Gastrocnemius medialis (tissue), 4 donors: ENCODE results near the gene AKR1B15. TPM values are rescaled to one million over a fixed set of nuclear protein-coding genes. Genes with fewer than 3 reads are reported as not detected.
A peak's percentile ranks its signal among the peaks of the same experiment; 100 is the strongest.

Experiments
- ATAC-seq, 2 donors: fragments of 150-250 bp; one replicate each; pipeline ENCODE4 v1.9.1; 2016
- DNase-seq, 2 donors: peaks; one replicate each; pipeline ENCODE4 v3.0.0-alpha.2; 2019
- H3K27ac ChIP-seq, 4 donors: fragments of 200-600 bp; sonication (generic); 1 replicate in 1 of 4; 2 replicates in 3 of 4; pipeline ENCODE4 v1.5.1; 2016 to 2018; ENCODE audit warnings: mild to moderate bottlenecking in 2 of 4, moderate library complexity in 1 of 4
- H3K27me3 ChIP-seq, 3 donors: fragments of 200-600 bp; sonication (generic) in 2 of 3; 1 replicate in 1 of 3; 2 replicates in 2 of 3; pipeline versions ENCODE4 v1.5.1 to v1.6.0; 2016 to 2019; ENCODE audit warnings: mild to moderate bottlenecking in 1 of 3, moderate library complexity in 1 of 3
- H3K36me3 ChIP-seq, 2 donors: fragments of 200-600 bp; sonication (generic) in 1 of 2; one replicate each; pipeline ENCODE4 v1.5.1; 2017 to 2018
- H3K4me1 ChIP-seq, 2 donors: fragments of 200-600 bp; sonication (generic) in 1 of 2; one replicate each; pipeline ENCODE4 v1.5.1; 2016 to 2017; ENCODE audit warnings: mild to moderate bottlenecking in 2 of 2
- H3K4me3 ChIP-seq, 4 donors: fragments of 200-600 bp; sonication (generic) in 3 of 4; 1 replicate in 1 of 4; 2 replicates in 3 of 4; pipeline ENCODE4 v1.5.1; 2016 to 2019; ENCODE audit warnings: mild to moderate bottlenecking in 2 of 4
- H3K9me3 ChIP-seq, 3 donors: fragments of 200-600 bp; sonication (generic) in 2 of 3; 1 replicate in 1 of 3; 2 replicates in 2 of 3; pipeline ENCODE4 v1.5.1; 2016 to 2019
- POLR2A ChIP-seq, 2 donors: fragments of 450-650 bp; IDR thresholded peaks; one replicate each; pipeline ENCODE4 v1.6.1; 2017; ENCODE audit warnings: antibody characterized with exemption in 2 of 2, mild to moderate bottlenecking in 2 of 2, moderate library complexity in 2 of 2
- in situ Hi-C, 4 donors: fragments of 200-750 bp; cut with MboI; loops; one replicate each; pipeline versions ENCODE4 v1.15.0 to v1.8.0; 2017; ENCODE audit warnings: low sequenced_read_pairs in 4 of 4
- intact Hi-C: fragments of 100-400 bp; cut with DNase I; formaldehyde crosslinking; loops from one replicate; pipeline ENCODE4 v1.15.1; 2023; ENCODE audit warnings: low total_unique reads
- total RNA-seq, 4 donors: library from RNA; depleted of rRNA; stranded (reverse); fragments of >200 nt; gene quantifications; one replicate each; pipeline versions ENCODE4 v1.1.0 to v1.2.3, GENCODE V29; 2016
- TF ChIP-seq, protein P1 (sequence below), 5 experiments: fragments of 450-650 bp in 3 of 5; fragments of 200-600 bp in 2 of 5; sonication (generic) in 2 of 5; IDR thresholded peaks in 4 of 5; conservative IDR thresholded peaks in 1 of 5; 1 replicate in 4 of 5; 2 replicates in 1 of 5; pipeline ENCODE4 v1.5.1; 2016 to 2019; ENCODE audit warnings: antibody characterized with exemption in 5 of 5, mild to moderate bottlenecking in 3 of 5, moderate library complexity in 3 of 5

Gene AKR1B15
- total RNA-seq, 4 donors from 2014 or later, result 1.9 to 77.5 (median 10.3) TPM

DNA sequence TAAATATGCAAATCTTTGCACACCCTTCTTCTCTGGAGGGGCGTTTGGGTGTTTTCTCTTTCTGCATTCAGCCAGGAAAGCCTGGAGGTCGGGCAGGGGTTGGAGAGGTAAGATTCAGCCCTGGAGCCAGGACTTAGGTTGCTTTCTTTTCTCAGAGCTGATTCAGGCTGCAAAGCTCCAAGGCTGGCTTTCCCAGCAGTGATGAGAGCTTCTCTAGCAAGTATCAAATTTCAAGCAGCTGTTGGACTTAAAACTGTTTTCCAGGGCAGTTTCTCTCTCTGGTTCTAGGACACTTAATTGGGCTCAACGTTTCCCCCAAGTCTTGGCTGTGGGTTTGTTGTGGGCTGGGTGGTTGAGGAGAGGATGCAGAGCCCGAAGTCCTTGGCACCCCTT, 20.9 kb upstream of the AKR1B15 start:
- Histone ChIP-seq H3K27me3 (no peaks in the 10 kb centered on the region), H3K4me1 (peaks cover 38 to 52% of the 10 kb centered on the region in 2 donors), H3K36me3 (no peaks in the 10 kb centered on the region), H3K9me3 (no peaks in the 10 kb centered on the region), H3K4me3 (peak overlapping the region in 2 of 4 donors; percentile 27 to 29), H3K27ac (peak overlapping the region; percentile 79 to 91 (median 86))
- intact Hi-C loops, result no loop called here
- TF ChIP-seq POLR2A (IDR thresholded peaks at IDR 0.05), result peak in 1 of 2 donors; percentile 14
- TF ChIP-seq, protein P1, sequence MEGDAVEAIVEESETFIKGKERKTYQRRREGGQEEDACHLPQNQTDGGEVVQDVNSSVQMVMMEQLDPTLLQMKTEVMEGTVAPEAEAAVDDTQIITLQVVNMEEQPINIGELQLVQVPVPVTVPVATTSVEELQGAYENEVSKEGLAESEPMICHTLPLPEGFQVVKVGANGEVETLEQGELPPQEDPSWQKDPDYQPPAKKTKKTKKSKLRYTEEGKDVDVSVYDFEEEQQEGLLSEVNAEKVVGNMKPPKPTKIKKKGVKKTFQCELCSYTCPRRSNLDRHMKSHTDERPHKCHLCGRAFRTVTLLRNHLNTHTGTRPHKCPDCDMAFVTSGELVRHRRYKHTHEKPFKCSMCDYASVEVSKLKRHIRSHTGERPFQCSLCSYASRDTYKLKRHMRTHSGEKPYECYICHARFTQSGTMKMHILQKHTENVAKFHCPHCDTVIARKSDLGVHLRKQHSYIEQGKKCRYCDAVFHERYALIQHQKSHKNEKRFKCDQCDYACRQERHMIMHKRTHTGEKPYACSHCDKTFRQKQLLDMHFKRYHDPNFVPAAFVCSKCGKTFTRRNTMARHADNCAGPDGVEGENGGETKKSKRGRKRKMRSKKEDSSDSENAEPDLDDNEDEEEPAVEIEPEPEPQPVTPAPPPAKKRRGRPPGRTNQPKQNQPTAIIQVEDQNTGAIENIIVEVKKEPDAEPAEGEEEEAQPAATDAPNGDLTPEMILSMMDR (IDR thresholded peaks at IDR 0.05 in 4 of 5, conservative IDR thresholded peaks at IDR 0.05 in 1 of 5), result no peak
- ATAC-seq (peak; percentile 86 to 87), DNase-seq (peak; percentile 78 to 80)
- in situ Hi-C loops, result no loop called here

DNA sequence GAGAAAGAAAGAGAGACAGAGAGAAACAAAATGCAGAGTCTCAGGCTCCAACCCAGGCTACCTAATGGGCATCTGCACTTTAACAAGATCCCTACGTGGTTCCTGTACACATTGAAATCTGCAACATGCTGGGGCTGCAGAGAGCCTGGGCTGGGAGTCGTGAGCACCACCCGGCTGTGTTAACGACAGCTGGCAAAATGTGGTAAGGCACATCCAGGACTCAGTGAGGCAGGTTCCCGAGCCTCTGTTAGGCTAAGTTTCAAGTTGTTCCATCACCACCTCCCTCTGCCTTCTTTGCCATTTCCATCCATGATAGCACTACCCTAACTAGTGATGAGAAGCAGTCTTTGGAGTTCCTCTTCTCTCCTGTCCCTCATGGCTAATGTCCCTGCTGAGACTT, 20.2 kb upstream of the AKR1B15 start:
- intact Hi-C loops, result no loop called here

DNA sequence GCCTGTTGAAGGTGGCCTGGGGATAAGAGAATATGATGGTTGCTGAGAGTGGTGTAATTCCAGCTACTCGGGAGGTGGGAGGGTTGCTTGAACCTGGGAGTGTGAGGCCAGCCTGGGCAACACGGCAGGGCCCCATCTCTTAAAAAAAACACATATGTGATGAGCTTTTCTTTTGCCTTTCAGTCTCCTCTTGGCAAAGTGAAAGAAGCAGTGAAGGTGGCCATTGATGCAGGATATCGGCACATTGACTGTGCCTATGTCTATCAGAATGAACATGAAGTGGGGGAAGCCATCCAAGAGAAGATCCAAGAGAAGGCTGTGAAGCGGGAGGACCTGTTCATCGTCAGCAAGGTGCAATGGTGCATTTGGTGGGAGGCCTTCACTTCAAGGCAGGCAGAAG, 18.4 kb upstream of the AKR1B15 start:
- intact Hi-C loops (loop anchor here (5.0 kb wide), 1 partner anchor 637 kb away; no protein-coding TSS in a partner anchor), in situ Hi-C loops (no loop called here)
- H3K27ac ChIP-seq, result peak overlapping the region in 2 of 4 donors; percentile 88 to 91
- ATAC-seq, result no peak
- H3K4me3 ChIP-seq, result no peak overlapping the region
- TF ChIP-seq, protein P1 (IDR thresholded peaks at IDR 0.05 in 4 of 5, conservative IDR thresholded peaks at IDR 0.05 in 1 of 5), result no peak
- TF ChIP-seq POLR2A (IDR thresholded peaks at IDR 0.05), result no peak
- no peak for DNase-seq
- peaks cover 59 to 74% of the 10 kb centered on the region in 2 donors for H3K4me1 ChIP-seq
- H3K9me3 ChIP-seq, result no peaks in the 10 kb centered on the region
- H3K36me3 ChIP-seq, result no peaks in the 10 kb centered on the region
- H3K27me3 ChIP-seq, result no peaks in the 10 kb centered on the region

More for the DNA sequence above, 20.2 kb upstream of the AKR1B15 start:
- H3K9me3 ChIP-seq, result no peaks in the 10 kb centered on the region
- in situ Hi-C loops, result no loop called here
- no peak for ATAC-seq
- peak overlapping the region; percentile 79 to 91 (median 86) for H3K27ac ChIP-seq
- no peak overlapping the region for H3K4me3 ChIP-seq
- H3K27me3 ChIP-seq, result no peaks in the 10 kb centered on the region
- TF ChIP-seq, protein P1 (IDR thresholded peaks at IDR 0.05 in 4 of 5, conservative IDR thresholded peaks at IDR 0.05 in 1 of 5), result no peak
- TF ChIP-seq POLR2A (IDR thresholded peaks at IDR 0.05), result no peak
- H3K4me1 ChIP-seq, result peaks cover 44 to 57% of the 10 kb centered on the region in 2 donors
- no peaks in the 10 kb centered on the region for H3K36me3 ChIP-seq
- no peak for DNase-seq

DNA sequence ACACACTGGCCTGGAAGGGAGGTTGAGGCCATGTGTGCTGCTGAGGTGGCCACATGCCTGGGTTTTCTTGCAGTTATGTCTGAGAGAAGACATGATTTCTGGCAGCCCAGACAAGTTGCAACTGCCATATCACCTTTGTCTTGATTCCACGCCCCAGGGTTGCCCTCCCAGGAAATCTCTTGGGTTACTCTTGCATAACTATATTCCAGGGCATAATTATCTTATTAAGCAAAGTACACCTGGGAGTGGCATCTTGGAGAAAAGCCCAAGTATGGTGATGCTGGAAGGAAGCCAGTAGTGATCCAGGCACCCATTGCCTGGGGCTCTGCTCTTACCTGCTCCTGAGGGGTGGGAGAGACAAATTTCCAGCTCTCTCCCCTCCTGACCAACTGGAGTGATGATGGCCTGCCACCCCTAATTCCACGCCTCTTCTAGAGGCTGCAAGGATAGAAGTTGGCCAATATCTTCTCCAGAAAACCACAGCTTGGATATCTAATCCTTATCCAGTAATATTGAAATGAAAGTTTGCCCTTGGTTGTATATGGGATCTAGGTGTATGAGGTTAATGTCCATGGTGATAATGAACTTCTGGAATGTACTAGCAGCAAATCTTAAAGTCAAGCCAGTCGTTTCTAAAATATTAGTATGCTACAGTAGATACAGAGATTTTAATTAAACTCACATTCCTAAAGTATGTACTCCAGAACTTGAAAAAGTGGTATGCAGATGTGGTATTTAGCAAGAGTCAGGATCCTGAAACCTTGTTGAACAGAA, 16.5 kb upstream of the AKR1B15 start:
- intact Hi-C loops, result loop anchor here (5.0 kb wide), 1 partner anchor 635 kb away; no protein-coding TSS in a partner anchor
- peak; percentile 55 to 56 for DNase-seq
- in situ Hi-C loops, result no loop called here
- H3K4me3 ChIP-seq, result no peak overlapping the region
- TF ChIP-seq, protein P1 (IDR thresholded peaks at IDR 0.05 in 4 of 5, conservative IDR thresholded peaks at IDR 0.05 in 1 of 5), result no peak
- TF ChIP-seq POLR2A (IDR thresholded peaks at IDR 0.05), result no peak
- H3K27ac ChIP-seq, result peak overlapping the region; percentile 88 to 92 (median 90)
- peaks cover 61 to 81% of the 10 kb centered on the region in 2 donors for H3K4me1 ChIP-seq
- peak; percentile 2 to 9 for ATAC-seq
- no peaks in the 10 kb centered on the region for H3K9me3 ChIP-seq
- H3K36me3 ChIP-seq, result no peaks in the 10 kb centered on the region
- H3K27me3 ChIP-seq, result no peaks in the 10 kb centered on the region
